LNCAP (cell line): ENCODE data around the gene UROS.

Experiments used
- CTCF ChIP-seq: fragments of 450-650 bp; IDR thresholded peaks from 2 replicates; pipeline ENCODE4 v1.5.1; 2017; ENCODE audit warnings: mild to moderate bottlenecking

The UROS gene

DNA sequence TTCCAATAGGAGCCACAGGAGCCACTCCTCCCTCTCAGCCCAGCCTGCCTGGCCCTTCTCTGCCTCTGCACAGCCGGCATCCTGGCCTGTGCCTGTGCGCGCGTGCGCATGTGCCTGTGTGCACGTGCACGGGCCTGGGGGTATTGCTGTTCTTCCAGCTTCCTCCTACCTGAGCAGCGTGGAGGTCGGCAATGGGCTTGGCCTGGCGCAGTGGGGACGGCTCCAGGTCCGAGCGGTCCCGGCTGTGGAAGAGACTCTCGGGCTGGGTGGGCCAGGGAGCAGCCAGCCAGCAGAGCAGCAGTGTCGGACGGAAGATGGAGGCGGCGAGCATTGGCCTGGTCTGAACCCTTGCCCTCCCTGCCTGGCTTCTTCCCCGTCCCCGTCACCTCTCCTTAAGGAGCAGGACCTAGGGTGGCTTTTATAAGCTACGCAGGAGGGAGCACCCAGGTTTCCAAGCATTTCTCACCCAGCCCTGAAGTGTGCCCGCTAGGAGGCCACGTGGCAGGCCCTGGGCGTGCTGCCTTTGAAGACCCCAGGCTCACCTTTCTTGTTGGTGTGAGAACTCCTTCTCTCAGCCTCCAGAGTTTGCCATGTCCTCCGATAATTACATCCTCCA, 47.5 kb downstream of the UROS start, which contains the start of gene MMP21:
Gene MMP21, minus strand, starts transcription at position 331 of the 616 bp plus-strand sequence. Its CDS starts 0 bp downstream, at position 331.
- no peak for TF ChIP-seq CTCF

GRCh38 chr10:125774581-125775191, 48.4 kb downstream of the UROS start:
- no peak for TF ChIP-seq CTCF

GRCh38 chr10:125773687-125774543, 49.1 kb downstream of the UROS start:
- no peak for TF ChIP-seq CTCF

DNA sequence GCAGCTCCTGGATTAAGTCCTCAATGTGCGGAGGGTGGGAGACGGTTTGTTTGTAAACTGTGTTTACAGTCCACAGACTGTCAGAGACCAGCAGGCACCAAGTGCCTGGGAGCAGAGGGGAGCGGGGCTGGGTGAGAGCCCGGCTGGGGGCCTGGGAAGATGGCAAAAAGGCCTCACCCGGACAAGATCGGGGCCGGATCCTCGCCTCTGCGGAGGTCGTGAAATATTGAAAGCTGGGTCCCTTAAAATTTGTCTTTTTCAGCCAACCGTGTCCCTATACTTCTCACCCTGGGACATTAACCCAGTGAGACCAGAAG, 50.2 kb downstream of the UROS start:
- TF ChIP-seq CTCF, result no peak

- TF ChIP-seq CTCF, result no peak
Measured at GRCh38 chr10:125772112-125772863, 50.8 kb downstream of the UROS start.

DNA sequence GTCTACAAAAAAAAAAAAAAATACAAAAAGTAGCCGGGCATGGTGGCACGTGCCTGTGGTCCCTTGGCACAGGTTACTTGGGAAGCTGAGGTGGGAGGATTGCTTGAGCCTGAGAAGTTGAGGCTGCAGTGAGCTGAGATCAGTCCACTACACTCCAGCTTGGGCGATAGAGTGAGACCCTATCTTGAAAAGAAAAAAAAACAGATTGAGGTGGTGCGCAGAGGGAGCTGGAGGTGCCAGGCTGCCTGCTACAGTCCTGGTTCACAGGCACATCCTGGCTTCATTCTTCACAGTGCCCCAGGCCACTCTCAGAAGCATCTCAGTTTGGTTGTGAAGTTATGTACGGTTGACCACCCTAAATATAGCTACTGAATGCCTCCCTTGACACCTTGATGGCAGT, 52.2 kb downstream of the UROS start:
- TF ChIP-seq CTCF, result no peak

GRCh38 chr10:125769175-125769574, 53.9 kb downstream of the UROS start:
- no peak for TF ChIP-seq CTCF
